Left ventricle myocardium superior (tissue), 1 donor: ENCODE data around the gene PLCB1. TPM values are rescaled to one million over a fixed set of nuclear protein-coding genes. Genes with fewer than 3 reads are reported as not detected.

ENCODE experiments used
- ATAC-seq: fragments of 200-7000 bp; cut with Tn5 transposase; one replicate; pipeline ENCODE4 v1.9.1; 2020; ENCODE audit warnings: mild to moderate bottlenecking, moderate library complexity
- DNase-seq: peaks from one replicate; pipeline ENCODE4 v3.0.0-alpha.2; 2020
- intact Hi-C: fragments of 100-400 bp; cut with micrococcal nuclease; formaldehyde crosslinking; loops from one replicate; pipeline ENCODE4 v1.11.0; 2022
- total RNA-seq: library from RNA; stranded (reverse); fragmentation: NEBNext Ultra II Directional; extraction: Animal tissue kit (Norgen Biotek cat#: 25700); gene quantifications from one replicate; pipeline ENCODE4 v1.2.1, GENCODE V29; 2021
- donor health status: DM: no; HTN: yes; CAD: no; lungs with severe emphysema.

PLCB1 gene
- total RNA-seq, 1 donor from 2014 or later: 7.7 TPM

- intact Hi-C loops: no loop called here
- no peak for ATAC-seq
- no peak for DNase-seq
Observed at GRCh38 chr20:8315639-8316573, 183.8 kb downstream of the PLCB1 start.

GRCh38 chr20:8317448-8317847 lies 185.4 kb downstream of the PLCB1 start:
- intact Hi-C loops: no loop called here
- DNase-seq: no peak
- ATAC-seq: no peak

GRCh38 chr20:8318965-8319625 lies 187.0 kb downstream of the PLCB1 start:
- no peak for ATAC-seq
- no peak for DNase-seq
- intact Hi-C loops: no loop called here

GRCh38 chr20:8320306-8320705 lies 188.2 kb downstream of the PLCB1 start:
- no peak for DNase-seq
- intact Hi-C loops: no loop called here
- ATAC-seq: no peak

- ATAC-seq: no peak
- no peak for DNase-seq
- intact Hi-C loops: no loop called here
Observed at GRCh38 chr20:8321001-8321400, 188.9 kb downstream of the PLCB1 start.

- DNase-seq: no peak
- intact Hi-C loops: no loop called here
- no peak for ATAC-seq
Observed at GRCh38 chr20:8322662-8323217, 190.7 kb downstream of the PLCB1 start.

- intact Hi-C loops: no loop called here
- no peak for ATAC-seq
- DNase-seq: no peak
Observed at GRCh38 chr20:8326191-8326590, 194.1 kb downstream of the PLCB1 start.

- DNase-seq (no peak), ATAC-seq (no peak)
- intact Hi-C loops: no loop called here
Observed at GRCh38 chr20:8326899-8327298, 194.8 kb downstream of the PLCB1 start.

GRCh38 chr20:8328189-8328588 lies 196.1 kb downstream of the PLCB1 start:
- intact Hi-C loops: no loop called here
- DNase-seq: no peak
- no peak for ATAC-seq

- DNase-seq (no peak), ATAC-seq (no peak)
- intact Hi-C loops: no loop called here
Observed at GRCh38 chr20:8330319-8330784, 198.3 kb downstream of the PLCB1 start.

GRCh38 chr20:8330785-8331695 lies 199.0 kb downstream of the PLCB1 start:
- intact Hi-C loops: no loop called here
- ATAC-seq: no peak
- no peak for DNase-seq

- peak; percentile 42 for ATAC-seq
- intact Hi-C loops: no loop called here
- DNase-seq: peak; percentile 28
Observed at GRCh38 chr20:8331740-8332412, 199.8 kb downstream of the PLCB1 start.

- intact Hi-C loops: no loop called here
- ATAC-seq (no peak), DNase-seq (no peak)
Observed at GRCh38 chr20:8334641-8335040, 202.6 kb downstream of the PLCB1 start.

- intact Hi-C loops: no loop called here
- ATAC-seq (no peak), DNase-seq (no peak)
Observed at GRCh38 chr20:8335059-8335458, 203.0 kb downstream of the PLCB1 start.

GRCh38 chr20:8335495-8336195 lies 203.6 kb downstream of the PLCB1 start:
- DNase-seq: no peak
- ATAC-seq: no peak
- intact Hi-C loops: no loop called here

GRCh38 chr20:8339349-8339748 lies 207.3 kb downstream of the PLCB1 start:
- intact Hi-C loops: no loop called here
- no peak for DNase-seq
- ATAC-seq: no peak

- intact Hi-C loops: no loop called here
- no peak for ATAC-seq
- no peak for DNase-seq
Observed at GRCh38 chr20:8342391-8342790, 210.3 kb downstream of the PLCB1 start.

GRCh38 chr20:8344106-8344505 lies 212.0 kb downstream of the PLCB1 start:
- ATAC-seq (no peak), DNase-seq (no peak)
- intact Hi-C loops: no loop called here
